H1 (cell line): Measurements from ENCODE around the gene SPEM1. TPM values are rescaled to one million over a fixed set of nuclear protein-coding genes. Genes with fewer than 3 reads are reported as not detected.

Source experiments
- NRF1 ChIP-seq: IDR thresholded peaks from 2 replicates; pipeline ENCODE4 v1.6.1; 2011; ENCODE audit warnings: mild to moderate bottlenecking, low read depth, low read length, improper control_type of control experiment
- POLR2A ChIP-seq, 2 experiments: IDR thresholded peaks; 1 replicate in 1 of 2; 2 replicates in 1 of 2; pipeline ENCODE4 v1.6.1; 2011; ENCODE audit warnings: low read depth in 2 of 2, low read length in 2 of 2, mild to moderate bottlenecking in 2 of 2; ENCODE audit errors: control extremely low read depth in 1 of 2
- RBBP5 ChIP-seq: IDR thresholded peaks from 2 replicates; pipeline ENCODE4 v1.7.1; 2012; ENCODE audit warnings: low read depth, mild to moderate bottlenecking, inconsistent platforms, low read length, moderate library complexity, borderline replicate concordance
- SP2 ChIP-seq: IDR thresholded peaks from 2 replicates; pipeline ENCODE4 v1.6.1; 2012; ENCODE audit warnings: mild to moderate bottlenecking, low read length, inconsistent platforms
- polyA plus RNA-seq, 7 experiments: library from polyadenylated mRNA; depleted of rRNA in 3 of 7; stranded (reverse) in 5 of 7; unstranded in 2 of 7; fragments of >200 nt in 5 of 7; fragments of 200-250 nt in 2 of 7; gene quantifications; 1 replicate in 5 of 7; 2 replicates in 1 of 7; 4 replicates in 1 of 7; pipeline versions ENCODE4 v1.2.1 to v1.2.3, GENCODE V29; 2011 to 2013; ENCODE audit warnings: missing spikeins in 2 of 7, mixed read lengths in 2 of 7
- total RNA-seq: library from RNA; stranded (reverse); fragmentation: NEBNext Ultra II Directional; extraction: Animal tissue kit (Norgen Biotek cat#: 25700); gene quantifications from 2 replicates; pipeline ENCODE4 v1.2.1, GENCODE V29; 2021
- TF ChIP-seq, protein P1 (sequence below): fragments of 300-600 bp; sonication (generic); IDR thresholded peaks from 2 replicates; pipeline ENCODE4 v1.7.1; 2012; ENCODE audit warnings: low read length, moderate library complexity, mild to moderate bottlenecking, inconsistent platforms; ENCODE audit not compliant: insufficient replicate concordance

SPEM1 gene
- total and polyA plus RNA-seq, 2 of the 8 experiments (the other 6 are each of a cell fraction or from before 2014, with no cell fraction given), result not detected

DNA sequence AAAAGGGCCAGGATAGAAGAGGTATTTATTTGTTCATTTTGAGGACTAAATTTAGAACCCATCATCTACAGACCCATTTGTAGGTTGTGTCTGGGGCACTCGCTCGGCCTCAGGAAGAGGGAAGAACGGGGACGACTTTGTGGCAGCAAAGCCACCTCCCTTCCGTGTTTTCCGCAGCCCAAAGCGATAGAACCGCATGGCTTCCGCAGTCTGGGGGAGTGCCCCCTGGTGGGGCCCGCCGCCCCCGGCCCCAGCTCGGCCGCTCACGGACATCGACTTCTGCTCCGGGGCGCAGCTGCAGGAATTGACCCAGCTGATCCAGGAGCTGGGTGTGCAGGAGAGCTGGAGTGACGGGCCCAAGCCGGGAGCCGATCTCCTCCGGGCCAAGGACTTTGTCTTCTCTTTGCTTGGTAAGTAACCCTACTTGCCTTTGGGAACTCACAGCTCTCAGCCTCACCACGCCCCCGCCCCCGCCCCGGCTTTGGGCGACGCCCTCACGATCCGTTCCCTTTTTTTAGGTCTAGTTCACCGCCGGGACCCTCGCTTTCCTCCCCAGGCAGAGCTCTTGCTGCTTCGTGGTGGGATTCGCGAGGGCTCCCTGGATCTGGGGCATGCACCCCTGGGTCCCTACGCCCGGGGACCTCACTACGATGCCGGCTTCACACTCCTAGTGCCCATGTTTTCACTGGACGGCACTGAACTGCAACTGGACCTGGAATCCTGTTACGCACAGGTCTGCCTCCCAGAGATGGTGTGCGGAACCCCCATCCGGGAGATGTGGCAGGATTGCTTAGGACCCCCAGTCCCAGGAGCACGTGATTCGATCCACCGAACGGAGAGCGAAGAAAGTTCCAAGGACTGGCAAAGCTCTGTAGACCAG lies 15.8 kb downstream of the SPEM1 start (continued):
- TF ChIP-seq POLR2A (IDR thresholded peaks at IDR 0.05; ENCODE audit: control extremely low read depth in 1 of 2, low read depth in 2 of 2, low read length in 2 of 2), result peak in 1 of 2 experiments; percentile 66; a peak in 1 of 3 replicates
- TF ChIP-seq, protein P1, sequence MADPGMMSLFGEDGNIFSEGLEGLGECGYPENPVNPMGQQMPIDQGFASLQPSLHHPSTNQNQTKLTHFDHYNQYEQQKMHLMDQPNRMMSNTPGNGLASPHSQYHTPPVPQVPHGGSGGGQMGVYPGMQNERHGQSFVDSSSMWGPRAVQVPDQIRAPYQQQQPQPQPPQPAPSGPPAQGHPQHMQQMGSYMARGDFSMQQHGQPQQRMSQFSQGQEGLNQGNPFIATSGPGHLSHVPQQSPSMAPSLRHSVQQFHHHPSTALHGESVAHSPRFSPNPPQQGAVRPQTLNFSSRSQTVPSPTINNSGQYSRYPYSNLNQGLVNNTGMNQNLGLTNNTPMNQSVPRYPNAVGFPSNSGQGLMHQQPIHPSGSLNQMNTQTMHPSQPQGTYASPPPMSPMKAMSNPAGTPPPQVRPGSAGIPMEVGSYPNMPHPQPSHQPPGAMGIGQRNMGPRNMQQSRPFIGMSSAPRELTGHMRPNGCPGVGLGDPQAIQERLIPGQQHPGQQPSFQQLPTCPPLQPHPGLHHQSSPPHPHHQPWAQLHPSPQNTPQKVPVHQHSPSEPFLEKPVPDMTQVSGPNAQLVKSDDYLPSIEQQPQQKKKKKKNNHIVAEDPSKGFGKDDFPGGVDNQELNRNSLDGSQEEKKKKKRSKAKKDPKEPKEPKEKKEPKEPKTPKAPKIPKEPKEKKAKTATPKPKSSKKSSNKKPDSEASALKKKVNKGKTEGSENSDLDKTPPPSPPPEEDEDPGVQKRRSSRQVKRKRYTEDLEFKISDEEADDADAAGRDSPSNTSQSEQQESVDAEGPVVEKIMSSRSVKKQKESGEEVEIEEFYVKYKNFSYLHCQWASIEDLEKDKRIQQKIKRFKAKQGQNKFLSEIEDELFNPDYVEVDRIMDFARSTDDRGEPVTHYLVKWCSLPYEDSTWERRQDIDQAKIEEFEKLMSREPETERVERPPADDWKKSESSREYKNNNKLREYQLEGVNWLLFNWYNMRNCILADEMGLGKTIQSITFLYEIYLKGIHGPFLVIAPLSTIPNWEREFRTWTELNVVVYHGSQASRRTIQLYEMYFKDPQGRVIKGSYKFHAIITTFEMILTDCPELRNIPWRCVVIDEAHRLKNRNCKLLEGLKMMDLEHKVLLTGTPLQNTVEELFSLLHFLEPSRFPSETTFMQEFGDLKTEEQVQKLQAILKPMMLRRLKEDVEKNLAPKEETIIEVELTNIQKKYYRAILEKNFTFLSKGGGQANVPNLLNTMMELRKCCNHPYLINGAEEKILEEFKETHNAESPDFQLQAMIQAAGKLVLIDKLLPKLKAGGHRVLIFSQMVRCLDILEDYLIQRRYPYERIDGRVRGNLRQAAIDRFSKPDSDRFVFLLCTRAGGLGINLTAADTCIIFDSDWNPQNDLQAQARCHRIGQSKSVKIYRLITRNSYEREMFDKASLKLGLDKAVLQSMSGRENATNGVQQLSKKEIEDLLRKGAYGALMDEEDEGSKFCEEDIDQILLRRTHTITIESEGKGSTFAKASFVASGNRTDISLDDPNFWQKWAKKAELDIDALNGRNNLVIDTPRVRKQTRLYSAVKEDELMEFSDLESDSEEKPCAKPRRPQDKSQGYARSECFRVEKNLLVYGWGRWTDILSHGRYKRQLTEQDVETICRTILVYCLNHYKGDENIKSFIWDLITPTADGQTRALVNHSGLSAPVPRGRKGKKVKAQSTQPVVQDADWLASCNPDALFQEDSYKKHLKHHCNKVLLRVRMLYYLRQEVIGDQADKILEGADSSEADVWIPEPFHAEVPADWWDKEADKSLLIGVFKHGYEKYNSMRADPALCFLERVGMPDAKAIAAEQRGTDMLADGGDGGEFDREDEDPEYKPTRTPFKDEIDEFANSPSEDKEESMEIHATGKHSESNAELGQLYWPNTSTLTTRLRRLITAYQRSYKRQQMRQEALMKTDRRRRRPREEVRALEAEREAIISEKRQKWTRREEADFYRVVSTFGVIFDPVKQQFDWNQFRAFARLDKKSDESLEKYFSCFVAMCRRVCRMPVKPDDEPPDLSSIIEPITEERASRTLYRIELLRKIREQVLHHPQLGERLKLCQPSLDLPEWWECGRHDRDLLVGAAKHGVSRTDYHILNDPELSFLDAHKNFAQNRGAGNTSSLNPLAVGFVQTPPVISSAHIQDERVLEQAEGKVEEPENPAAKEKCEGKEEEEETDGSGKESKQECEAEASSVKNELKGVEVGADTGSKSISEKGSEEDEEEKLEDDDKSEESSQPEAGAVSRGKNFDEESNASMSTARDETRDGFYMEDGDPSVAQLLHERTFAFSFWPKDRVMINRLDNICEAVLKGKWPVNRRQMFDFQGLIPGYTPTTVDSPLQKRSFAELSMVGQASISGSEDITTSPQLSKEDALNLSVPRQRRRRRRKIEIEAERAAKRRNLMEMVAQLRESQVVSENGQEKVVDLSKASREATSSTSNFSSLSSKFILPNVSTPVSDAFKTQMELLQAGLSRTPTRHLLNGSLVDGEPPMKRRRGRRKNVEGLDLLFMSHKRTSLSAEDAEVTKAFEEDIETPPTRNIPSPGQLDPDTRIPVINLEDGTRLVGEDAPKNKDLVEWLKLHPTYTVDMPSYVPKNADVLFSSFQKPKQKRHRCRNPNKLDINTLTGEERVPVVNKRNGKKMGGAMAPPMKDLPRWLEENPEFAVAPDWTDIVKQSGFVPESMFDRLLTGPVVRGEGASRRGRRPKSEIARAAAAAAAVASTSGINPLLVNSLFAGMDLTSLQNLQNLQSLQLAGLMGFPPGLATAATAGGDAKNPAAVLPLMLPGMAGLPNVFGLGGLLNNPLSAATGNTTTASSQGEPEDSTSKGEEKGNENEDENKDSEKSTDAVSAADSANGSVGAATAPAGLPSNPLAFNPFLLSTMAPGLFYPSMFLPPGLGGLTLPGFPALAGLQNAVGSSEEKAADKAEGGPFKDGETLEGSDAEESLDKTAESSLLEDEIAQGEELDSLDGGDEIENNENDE, result no peak
- TF ChIP-seq NRF1, result no peak
- TF ChIP-seq SP2, result no peak
- no peak; the same call in 1 of the 2 replicates for TF ChIP-seq RBBP5
